Activated CD4-positive, CD25-positive, alpha-beta regulatory T cell (primary cell): ENCODE measurements around the gene MRGPRF.

Source experiments
- DNase-seq, 4 experiments: peaks; one replicate each; lab custom pipeline; 2025; lab: John Stamatoyannopoulos, UW

The MRGPRF gene

DNA sequence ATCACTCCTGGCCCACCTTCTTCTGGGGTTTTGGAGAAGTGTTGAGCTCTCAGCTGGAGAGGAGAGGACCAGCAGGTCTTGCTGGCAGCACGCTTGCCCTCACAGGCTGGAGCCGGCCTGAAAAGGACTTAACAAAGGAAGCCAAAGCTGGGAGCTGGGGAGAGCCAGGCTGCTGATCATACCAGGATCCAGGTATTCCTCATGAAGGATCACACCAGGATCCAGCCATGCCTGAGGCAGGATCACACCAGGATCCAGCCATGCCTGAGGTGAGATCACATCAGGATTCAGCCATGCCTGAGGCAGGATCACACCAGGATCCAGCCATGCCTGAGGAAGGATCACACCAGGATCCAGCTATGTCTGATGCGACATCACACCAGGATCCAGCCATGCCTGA, 49.3 kb downstream of the MRGPRF start:
- no peak for DNase-seq

DNA sequence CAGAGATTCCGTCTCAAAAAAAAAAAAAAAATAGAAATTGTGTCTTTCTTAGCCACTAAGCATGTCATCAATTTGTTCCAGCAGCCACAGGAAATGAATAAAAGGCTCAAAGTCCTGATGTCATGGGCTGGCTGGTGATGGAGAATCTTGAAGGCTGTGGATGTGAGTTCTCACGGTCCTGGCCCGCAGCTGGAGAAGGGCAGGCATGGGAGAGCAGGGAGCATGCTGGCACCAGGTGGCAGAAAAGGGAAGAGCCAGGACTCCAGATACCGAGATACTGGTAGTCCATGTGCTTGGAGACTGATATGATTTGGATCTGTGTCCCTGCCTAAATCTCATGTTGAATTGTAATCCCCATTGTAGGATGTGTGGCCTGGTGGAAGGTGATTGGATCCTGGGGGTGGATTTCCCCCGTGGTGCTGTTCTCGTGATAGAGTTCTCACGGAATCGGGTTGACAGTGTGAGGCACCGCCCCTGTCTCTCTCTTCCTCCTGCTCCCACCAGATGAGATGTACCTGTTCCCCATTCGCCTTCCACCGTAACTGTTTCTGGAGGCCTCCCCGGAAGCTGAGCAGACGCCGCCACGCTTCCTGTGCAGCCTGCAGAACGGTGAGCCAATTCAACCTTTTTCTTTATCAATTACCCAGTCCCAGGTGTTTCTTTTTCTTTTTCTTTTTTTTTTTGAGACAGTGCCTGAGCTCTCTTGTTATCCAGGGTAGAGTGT, 50.4 kb downstream of the MRGPRF start:
- no peak for DNase-seq

DNA sequence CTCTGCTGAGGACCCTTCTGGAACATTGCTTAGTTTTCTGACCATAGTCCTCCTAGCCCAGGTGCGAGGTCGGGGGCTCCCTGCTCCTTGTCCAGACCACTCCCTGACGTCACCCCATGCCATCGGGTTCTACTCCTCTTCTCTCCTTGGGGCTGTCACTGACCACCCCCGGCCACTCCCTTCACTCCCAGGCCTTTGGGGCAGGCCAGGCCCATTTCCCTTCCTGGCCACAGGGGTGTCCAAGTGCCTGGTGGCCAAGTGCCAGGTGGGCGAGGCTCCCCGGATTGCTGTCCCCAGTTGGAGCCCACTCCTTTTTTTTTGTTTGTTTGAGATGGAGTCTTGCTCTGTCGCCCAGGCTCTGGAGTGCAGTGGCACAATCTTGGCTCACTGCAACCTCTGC, 51.8 kb downstream of the MRGPRF start:
- DNase-seq, result no peak

DNA sequence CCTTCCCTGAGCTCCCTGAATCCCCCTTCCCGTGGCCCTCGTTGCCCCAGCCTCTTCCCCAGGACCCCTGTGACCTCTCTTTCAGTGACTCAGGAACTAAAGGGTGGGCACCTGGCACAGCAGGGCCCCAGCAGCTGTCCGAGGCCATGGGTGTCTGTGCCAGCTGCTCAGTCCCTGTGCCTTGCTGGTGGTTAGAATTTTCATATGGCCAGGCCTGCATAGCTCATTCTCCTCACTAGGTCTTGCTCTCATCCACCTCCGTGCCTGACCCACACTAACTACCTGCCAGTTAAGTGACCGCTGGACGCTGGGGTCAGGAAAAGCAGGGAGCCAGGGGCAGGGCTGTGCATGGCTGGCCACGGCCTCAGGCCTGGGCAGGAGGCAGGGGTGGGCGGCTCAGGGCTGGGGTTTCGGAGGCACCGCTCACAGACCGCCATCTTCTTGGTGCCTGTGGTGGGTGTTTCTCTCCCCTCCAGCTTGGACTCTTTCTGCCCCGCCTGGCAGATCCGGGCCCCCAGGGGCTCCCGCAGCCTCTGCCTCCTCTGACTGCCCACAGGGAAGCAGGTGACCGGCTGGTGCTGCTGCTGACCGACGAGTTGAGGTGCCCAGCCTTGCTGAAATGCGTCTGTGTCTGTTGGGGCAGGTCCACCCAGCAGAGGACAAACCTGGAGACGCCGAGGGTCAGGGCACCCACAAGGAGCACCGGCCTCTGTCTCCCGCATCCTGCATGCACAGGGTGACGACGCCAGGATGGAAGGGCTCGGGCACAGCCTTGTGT, 52.6 kb downstream of the MRGPRF start:
- no peak for DNase-seq

DNA sequence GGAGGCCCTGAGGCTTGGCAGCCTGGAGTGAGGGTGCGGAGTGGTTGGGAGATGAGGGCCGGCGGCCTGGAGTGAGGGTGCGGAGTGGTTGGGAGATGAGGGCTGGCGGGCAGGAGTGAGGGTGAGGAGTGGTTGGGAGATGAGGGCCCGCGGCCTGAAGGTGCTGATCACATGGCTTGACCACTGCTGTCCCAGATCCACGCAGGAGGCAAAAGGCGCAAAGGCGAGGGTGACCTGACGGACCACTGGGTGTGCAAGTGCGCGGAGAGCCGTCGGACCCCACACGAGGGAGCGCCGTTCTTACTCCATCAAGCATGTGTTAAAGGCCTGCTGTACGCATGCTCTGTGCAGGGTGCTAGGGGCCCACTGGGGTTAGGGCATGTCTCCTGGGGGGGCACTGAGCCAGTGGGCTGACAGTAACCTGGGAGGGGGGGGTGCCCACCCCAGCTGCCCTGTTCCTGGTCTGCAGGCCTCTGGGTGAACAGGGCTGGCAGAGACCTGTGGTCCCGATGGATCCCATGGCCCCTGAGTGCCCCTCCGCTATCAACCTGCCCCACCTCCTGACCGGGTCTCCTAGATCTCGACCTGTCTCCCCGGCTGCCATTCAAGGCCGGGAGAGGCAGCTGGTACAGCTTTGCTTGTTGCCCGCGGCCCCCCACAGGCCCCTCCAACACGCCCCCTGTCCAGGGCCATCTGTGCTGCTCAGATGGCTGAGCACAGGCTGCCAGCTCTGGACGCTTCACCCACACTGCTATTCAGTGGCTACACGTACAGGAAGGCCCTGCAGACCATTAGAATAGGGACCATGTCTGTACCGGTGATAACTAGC, 53.4 kb downstream of the MRGPRF start:
- DNase-seq, result no peak

DNA sequence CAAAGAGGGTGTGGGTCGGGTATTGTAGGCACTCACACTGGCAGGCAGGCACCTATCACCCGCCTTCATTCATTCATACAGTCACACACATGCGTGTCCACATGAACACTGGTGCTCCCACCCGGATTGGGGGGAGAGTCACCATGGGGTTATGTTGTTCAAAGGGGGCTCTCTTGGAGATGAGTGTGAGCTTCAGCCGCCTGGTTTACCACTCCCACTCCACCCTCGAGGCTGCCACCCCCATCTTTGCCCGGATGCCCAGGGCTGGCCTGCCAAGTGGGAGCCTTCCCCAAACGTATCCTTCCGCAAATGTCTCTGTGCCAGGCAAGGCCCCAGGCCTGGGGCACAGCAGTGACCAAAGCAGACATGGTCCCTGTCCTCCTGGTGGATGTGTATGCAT, 54.8 kb downstream of the MRGPRF start:
- DNase-seq, result no peak

DNA sequence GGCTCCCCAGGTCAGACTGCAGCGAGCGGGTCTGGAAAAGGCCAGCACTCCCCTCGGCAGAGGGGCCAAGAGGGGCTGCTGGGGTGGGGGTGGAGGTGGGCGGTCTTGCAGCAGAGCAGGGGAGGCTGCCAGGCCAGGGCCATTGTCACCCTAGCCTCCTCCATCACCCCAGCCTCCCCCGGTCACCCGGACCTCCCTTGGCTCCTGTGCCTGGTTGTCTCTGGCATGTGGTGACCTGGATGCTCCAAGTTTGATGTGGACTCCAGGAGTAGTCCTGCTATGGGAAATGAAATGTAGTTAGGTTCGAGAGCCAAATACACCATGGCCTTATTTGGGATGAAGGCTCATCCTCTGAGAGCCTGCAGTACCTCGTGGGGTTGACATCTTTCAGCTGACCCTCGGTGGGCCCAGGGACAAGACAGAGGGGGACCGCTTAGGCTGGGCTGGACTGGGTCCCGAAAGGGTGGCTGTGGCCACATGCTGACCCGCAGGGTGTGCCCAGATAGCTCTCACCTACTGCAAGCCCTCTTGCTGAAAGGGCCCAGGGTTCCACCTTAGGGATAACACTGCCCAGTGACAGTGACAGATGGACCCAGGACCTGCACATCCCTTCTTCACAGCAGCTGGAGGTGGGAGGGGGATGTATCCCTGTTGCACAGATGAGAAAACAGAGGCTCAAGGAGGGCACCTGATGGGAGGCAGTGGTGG, 56.3 kb downstream of the MRGPRF start:
- no peak for DNase-seq

DNA sequence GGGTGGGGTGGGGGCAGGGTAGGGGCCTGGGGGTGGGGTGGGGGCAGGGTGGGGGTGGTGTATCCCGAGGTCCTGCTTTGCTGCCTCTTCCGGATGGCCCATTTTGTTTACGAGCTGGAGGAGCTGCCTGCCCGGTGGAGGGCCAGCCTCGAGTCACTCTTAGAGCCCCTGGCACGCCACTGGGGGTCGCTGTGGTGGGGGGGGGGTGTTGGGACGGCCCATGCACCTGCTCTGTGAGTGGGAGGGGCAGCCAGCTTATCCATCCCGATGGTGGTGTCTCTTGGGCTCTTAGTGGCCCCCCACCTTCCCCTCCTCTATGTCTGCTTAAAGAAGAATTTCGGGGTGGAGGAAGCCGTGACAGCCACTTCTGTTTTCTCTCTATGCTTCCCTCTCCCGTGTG, 56.9 kb downstream of the MRGPRF start:
- peak in 1 of 4 experiments; percentile 10 for DNase-seq

DNA sequence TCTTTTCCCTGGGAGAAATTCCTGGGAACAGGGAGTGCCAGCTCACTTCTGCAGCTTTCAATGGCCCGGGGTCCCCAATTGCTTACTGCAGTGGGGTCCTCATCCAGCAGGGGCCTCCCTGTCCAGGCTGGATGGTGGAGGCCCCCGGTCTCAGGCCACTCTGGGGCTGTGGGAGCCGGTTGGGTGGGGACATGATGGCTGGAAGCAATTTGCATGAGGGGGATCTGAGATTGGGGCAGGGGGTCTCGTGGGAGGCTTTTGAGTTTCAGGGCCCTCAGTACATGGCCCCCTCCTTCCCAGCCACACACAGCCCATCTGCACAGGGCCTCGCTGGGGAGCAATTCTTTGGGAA, 57.5 kb downstream of the MRGPRF start:
- no peak for DNase-seq

DNA sequence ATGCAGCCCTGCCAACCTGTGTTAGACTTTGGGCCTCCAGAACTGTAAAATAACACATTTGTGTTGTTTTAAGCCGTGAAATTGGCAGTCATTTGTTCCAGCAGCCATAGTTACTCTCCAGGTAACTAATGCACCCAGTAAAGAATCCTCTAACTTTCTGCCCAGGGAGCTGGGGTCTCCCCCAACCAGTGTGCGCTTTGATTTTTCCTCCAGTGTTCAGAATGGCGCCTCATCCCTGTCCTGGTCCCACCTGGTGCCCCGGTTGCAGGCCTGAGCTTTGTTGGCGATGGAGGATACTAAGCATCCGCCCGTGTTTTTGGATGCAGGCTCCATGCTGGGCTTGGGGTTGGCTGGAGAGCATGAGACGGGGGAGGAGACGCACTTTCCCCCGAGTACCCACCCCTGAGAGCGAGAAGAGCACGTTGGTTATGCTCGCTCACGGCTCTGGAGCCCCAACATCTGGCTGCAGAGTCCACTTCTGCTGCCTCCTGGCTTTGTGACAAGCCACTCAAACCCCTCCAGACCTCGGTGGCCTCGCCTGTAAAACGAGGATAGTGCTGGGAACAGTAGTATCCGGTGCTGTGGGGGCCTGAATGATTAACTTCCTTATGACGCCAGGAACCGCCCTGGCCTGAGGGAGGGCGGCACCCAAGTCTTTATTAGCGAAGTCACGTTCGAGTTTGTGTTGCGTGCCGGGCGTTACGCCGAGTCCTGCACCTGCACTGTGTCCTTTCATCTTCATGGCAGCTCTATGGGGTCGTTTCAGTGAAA, 58.0 kb downstream of the MRGPRF start:
- no peak for DNase-seq
